T-helper 1 cell (primary cell): Measurements from ENCODE around the gene ACR.
A peak's percentile ranks its signal among the peaks of the same experiment; 100 is the strongest.

Experiments used
- DNase-seq, 5 donors: peaks; one replicate each; pipeline ENCODE4 v3.0.0-alpha.2; 2012 to 2020

Gene ACR

GRCh38 chr22:50717709-50718351 is 20.2 kb upstream of the ACR start:
- no peak for DNase-seq

- no peak for DNase-seq
Measured at GRCh38 chr22:50718352-50718709, 19.7 kb upstream of the ACR start.

- no peak for DNase-seq
Measured at GRCh38 chr22:50719814-50720300, 18.1 kb upstream of the ACR start.

GRCh38 chr22:50720301-50721256 is 17.4 kb upstream of the ACR start:
- DNase-seq = no peak

GRCh38 chr22:50721257-50721844 is 16.7 kb upstream of the ACR start:
- DNase-seq = no peak

GRCh38 chr22:50722048-50722701 is 15.8 kb upstream of the ACR start:
- no peak for DNase-seq

GRCh38 chr22:50722716-50723428 is 15.1 kb upstream of the ACR start:
- DNase-seq = no peak

GRCh38 chr22:50723991-50724390 is 14.0 kb upstream of the ACR start:
- no peak for DNase-seq

GRCh38 chr22:50724616-50725015 is 13.4 kb upstream of the ACR start:
- no peak for DNase-seq

- DNase-seq = no peak
Measured at GRCh38 chr22:50725597-50725996, 12.4 kb upstream of the ACR start.

GRCh38 chr22:50726643-50727340 is 11.2 kb upstream of the ACR start:
- DNase-seq = no peak

GRCh38 chr22:50727678-50728522 is 10.1 kb upstream of the ACR start:
- DNase-seq = no peak

- no peak for DNase-seq
Measured at GRCh38 chr22:50728523-50728931, 9.5 kb upstream of the ACR start.

- DNase-seq = no peak
Measured at GRCh38 chr22:50729391-50730012, 8.5 kb upstream of the ACR start.

- DNase-seq = no peak
Measured at GRCh38 chr22:50730013-50730891, 7.8 kb upstream of the ACR start.

- no peak for DNase-seq
Measured at GRCh38 chr22:50730941-50731661, 6.9 kb upstream of the ACR start.

GRCh38 chr22:50731811-50732624 is 6.0 kb upstream of the ACR start:
- peak in 4 of 5 donors; percentile 36 to 54 (median 53) for DNase-seq

- no peak for DNase-seq
Measured at GRCh38 chr22:50732681-50733080, 5.3 kb upstream of the ACR start.
